Measurements from ENCODE around the gene SCNN1G.

GRCh38 chr16:23229714-23230113 lies 47.2 kb downstream of the SCNN1G start:
- no peak for TF ChIP-seq CTCF (IDR thresholded peaks at IDR 0.05; ENCODE audit: borderline replicate concordance, extremely low read depth, low read length, poor library complexity, severe bottlenecking)
- no peak for TF ChIP-seq EZH2 (IDR thresholded peaks at IDR 0.05; ENCODE audit: borderline replicate concordance, low read depth, low read length, severe bottlenecking)
